NCI-H1105 (cell line): Measurements from ENCODE around the gene ANGPTL2.
"Not testable (repeated sequence)": the region's sequence is repeated elsewhere in the genome, so short reads cannot be mapped to it uniquely, and the experiment has no call there.

Source experiments
- DNase-seq: peaks from one replicate; lab custom pipeline; 2025; lab: John Stamatoyannopoulos, UW

ANGPTL2 gene, protein sequence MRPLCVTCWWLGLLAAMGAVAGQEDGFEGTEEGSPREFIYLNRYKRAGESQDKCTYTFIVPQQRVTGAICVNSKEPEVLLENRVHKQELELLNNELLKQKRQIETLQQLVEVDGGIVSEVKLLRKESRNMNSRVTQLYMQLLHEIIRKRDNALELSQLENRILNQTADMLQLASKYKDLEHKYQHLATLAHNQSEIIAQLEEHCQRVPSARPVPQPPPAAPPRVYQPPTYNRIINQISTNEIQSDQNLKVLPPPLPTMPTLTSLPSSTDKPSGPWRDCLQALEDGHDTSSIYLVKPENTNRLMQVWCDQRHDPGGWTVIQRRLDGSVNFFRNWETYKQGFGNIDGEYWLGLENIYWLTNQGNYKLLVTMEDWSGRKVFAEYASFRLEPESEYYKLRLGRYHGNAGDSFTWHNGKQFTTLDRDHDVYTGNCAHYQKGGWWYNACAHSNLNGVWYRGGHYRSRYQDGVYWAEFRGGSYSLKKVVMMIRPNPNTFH

DNA sequence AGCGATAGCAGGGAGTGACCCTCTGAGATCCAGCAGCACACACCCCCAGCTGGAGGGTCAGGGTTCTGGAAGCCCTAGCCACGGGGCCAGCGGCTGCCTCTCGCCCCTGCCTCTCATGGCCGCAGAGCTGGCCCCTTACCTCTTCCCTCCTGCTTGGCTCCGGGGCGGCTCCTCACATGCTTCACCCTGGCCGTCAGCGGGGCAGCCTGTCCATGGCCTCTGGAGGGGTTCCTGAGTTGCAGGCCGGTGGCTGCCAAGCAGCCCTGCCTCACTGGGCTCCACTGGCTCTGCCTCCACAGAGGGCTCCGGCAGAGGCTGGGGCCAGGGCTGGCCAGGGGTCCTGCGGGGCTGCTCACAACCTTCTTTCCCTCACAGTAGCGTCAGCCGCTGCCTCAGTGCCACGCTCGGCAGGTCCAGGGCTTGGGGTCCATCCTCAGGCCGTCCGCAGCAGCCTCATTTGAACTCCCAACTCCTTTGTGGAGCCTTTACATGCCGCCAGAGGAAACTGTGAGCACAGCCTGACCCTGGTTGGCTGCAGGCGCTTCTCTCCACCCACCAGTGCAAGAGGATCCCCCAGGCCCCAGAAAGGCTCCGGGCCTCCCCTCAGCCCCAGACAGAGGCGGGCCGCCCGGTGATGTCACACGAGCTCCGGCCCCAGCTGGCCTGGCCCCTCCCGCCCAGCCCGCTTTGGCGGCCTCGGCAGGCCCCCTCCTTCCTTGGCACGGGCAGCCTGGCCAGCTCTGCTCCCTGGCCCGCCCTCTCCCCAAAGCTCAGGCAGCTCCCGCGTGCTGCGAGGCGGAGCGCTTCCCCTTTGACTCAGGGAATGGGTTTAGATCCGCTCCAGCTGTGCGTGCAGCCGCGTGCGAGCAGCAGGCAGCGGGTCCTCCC lies at the start of gene ANGPTL2:
TSS of gene ANGPTL2 (minus strand) at position 460 of the 888 bp plus-strand sequence. CDS start 13,904 bp downstream, outside the sequence.
- DNase-seq: peak; percentile 66

DNA sequence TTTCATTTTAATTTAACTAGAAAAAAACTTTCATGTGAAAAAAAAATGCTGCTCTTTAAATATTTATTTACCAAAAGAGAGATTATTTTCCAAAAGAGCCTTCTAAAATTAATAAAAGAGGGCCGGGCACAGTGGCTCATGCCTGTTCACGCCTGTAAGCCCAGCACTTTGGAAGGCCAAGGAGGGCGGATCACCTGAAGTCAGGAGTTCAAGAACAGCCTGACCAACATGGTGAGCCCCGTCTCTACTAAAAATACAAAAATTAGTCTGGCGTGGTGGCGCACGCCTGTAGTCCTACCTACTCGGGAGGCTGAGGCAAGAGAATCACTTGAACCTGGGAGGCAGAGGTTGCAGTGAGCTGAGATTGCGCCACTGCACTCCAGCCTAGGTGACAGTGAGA lies 48.9 kb upstream of the ANGPTL2 start:
- not testable (repeated sequence) for DNase-seq

DNA sequence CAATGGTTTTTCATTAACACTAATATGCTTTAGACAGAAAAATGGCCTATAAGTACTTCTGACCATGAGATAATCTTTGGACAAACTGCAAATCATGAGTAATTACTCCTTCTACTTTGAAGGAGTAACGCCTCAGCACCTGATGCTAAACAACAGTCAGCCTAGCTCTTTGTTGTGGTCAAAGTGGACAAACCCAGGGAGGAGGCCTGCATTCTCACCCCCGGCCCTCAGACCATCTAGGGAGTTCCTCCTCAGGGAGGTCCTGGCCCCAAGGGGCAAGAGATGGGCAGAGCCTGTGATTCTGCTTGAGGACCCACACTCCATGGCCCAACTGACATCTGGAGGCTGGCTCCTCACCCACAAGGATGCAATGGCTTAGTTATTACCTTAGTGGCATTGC lies 48.2 kb upstream of the ANGPTL2 start:
- DNase-seq: no peak

DNA sequence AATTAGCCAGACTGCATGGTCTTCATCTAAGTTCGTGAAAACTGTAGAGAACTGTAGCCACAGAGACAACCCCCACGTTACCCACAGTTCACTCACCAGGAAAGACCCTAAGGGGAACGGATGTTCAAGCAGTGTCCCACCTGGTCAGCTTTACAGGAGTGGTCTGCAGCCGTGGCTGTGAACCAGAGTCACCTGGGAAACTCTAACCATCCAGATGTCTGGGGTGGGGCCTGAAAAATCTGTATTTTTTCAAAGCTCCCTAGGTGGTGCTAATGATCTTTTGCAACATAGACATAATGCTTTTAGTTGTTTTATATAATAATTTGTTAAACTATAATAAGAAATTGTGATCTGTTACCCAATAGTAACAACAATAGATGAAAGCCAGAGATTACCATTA lies 47.7 kb upstream of the ANGPTL2 start:
- DNase-seq: no peak

DNA sequence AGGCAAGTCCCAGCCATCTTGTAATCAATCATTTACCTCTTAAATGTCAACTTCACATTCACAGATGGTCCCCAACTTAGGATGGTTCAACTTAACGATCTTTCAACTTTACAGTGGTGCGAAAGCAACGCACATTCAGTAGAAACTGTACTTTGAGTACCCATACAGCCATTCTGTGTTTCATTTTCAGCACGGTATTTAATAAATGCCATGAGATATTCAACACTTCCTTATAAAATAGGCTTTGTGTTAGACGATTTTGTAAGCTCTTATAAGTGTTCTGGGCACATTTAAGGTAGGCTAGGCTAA lies 47.1 kb upstream of the ANGPTL2 start:
- DNase-seq: no peak

DNA sequence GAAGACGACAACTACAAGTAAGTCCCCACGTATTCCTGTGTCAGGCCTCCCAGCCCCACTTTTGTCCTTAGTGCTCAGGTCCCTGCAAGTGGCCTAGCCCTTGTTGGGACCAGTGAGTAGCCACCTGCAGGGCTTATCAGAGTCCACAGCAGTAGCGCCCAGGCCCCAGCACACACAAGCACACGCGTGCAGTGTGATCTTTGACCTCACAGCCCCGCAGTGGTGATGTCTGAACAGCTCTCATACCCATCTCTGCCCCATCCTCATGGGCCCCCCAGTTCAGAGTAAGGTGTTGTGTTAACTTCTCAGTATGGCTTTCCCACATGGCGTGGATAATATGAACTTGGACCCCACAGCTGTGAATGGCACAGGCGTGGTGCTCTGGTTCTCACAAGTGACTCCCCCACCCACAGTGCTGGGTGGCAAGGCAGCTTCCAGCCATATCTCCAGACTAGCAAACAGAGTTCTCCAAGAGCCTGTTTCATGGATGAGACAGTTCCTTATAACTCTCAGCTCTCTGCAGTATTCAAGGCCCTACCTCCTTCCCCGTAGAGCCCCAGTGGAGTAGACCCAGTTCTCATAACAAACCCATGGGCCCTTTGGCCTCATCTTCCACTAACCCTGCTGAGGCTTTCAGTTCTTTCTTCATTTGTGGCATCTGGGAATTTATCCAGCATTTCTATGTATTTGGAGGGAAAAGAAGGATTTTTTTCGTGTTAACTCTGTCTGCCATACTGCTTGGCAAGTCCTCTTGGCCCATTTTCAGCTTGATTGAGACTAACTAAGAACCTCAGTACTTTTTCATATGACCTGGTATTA lies 46.5 kb upstream of the ANGPTL2 start:
- DNase-seq: no peak

DNA sequence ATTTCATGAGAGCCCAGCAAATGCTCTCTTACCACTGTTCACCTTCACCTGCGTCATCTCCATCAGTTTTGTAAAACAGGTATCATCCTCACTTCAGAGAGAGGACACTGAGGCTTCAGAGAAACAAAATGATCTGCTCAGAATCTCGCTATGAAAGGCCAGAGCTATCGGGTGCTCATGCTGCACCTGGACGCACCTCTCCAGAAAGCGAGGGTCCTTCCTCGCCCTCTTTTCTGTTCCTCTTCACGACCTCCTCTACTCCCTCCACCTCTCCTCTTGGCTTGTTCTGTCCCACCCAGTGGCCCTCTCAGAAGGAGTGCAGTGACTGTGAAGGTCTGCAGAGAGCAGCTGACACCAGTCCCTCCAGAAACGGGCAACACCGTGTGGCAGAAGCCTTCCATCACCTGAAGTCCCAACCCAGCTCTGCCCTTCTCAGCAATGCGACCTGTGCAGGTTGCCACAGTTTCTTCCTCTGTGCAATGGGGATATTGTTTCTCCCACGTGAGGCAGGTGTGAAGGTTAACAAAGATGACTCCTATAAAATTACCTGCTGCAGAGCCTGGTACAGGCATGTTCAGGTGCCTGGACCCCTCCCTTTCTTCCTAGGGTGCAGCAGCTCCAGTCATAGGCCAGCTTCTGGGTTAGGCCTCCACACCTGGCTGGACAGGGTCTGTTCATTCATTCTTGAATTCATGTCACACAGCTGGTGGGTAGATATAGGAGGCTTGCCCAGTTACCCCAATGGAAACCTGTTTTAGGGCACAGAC lies 45.3 kb upstream of the ANGPTL2 start:
- DNase-seq: no peak

DNA sequence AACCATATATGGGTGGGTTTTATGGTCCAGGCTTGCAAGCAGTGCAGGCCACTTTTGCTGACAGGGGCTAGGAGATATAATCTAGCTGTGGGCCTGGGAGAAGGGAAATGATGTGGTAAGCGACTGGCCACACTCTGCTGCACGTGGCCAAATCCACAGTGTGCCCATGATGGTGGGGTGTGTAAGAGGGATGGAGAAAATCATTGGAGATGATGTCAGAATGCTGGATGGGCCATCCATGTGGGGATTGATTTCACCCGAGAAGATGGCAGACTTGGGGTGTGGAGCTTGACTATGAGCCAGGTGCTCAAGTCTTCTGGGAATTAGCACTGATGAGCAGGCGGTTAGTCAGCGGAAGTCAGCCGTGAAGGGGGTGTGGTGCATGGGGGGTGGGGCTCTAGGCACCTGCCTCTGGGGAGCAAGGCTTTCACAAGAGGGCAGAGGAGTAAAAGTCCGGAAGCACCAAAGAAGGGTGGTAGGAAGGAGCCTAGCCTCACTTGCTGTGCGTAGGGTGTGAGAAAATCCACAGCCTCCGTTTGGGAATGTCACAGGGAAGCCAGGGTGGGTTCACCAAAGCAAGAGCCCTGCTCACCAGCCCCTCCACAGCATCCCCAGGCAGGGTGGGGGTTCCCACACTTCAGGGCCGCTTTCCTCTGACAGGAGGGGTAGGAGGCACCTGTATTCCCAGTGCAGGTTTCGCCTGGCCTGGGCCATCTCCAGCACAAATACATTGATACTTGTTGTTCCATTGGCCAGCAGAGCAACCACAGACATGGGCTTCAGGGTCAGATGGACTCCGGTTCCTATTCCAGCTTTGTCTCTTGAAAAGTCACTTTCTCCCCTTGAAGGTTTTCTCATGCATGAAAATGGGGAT lies 44.5 kb upstream of the ANGPTL2 start:
- DNase-seq: no peak

DNA sequence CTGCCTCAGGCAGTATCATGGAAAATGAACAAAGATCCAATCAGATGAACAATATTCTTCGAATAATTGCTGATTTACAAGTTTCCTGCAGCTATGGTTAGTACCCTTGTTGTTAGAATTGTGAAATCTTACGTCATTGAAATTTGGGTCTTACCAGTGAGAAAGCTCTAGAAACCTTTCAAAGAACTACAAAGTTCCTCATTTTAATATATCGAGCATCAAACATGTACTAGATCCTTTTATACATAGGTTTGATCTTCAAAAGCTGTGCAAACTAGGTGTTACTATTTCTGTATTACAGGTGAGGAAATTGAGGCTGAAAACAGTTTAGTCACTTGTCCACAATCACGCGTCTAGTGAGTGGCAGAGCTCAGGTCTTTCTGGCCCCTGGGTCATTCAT lies 43.7 kb upstream of the ANGPTL2 start:
- no peak for DNase-seq

DNA sequence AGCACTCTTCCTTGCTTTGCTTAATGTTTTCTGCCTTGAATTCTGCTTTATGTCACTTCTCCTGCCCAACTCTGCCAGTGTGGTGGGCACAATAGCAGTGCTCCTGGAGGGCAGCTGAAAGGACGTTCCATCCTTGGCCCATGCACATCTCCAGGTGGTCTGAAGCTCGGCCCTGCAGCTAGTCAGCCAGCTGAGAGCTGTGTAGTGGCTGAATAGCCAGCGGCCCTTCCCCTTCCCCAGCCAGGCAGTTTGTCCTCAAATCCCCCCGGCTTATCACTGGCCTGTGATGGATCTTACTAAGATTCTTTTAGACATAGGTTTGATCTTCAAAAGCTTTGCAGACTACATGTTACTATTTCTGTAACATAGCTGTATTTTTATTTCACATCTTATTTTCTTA lies 42.7 kb upstream of the ANGPTL2 start:
- DNase-seq: no peak

DNA sequence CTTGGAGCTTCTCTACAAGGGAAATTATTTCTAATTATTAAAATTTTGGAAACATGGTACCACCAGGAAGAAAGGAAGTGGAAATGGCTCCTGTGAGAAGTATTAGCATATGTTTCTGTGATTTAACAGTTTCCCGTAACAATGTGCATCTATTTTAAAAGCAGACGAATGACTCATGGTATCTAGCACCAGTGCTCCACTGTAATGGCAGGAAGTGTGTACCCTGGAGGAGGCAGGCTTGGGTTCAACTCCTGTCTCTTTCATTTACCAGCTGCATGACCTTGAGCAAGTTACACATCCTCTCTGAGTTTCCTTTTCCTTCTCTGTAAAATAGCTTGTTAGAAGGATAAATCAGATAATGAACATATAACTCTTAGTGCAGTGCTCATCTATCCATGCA lies 41.0 kb upstream of the ANGPTL2 start:
- no peak for DNase-seq

DNA sequence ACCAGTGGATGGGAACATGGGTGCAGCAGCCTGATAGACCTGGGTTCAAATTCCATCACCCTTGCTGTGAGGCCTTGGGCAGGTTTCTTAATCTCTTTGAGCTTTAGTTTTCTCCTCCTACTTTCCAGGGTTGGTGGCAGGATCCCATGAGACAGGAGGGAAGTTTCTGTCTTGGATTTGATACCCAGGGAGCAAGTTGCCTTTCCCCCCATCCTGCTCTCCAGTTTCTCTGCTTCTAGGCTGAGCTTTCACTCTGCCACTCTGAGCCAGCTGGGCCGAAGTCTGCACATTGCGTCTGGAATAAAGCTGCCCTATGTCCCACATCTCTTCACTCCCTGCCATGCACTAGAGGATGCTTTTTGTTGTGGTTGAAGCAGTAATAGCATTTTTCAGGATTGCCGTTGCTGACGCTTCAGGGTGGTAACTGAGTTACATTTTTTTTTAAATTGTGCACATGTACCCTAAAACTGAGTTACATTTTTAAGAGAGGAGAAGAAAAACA lies 40.5 kb upstream of the ANGPTL2 start:
- no peak for DNase-seq

DNA sequence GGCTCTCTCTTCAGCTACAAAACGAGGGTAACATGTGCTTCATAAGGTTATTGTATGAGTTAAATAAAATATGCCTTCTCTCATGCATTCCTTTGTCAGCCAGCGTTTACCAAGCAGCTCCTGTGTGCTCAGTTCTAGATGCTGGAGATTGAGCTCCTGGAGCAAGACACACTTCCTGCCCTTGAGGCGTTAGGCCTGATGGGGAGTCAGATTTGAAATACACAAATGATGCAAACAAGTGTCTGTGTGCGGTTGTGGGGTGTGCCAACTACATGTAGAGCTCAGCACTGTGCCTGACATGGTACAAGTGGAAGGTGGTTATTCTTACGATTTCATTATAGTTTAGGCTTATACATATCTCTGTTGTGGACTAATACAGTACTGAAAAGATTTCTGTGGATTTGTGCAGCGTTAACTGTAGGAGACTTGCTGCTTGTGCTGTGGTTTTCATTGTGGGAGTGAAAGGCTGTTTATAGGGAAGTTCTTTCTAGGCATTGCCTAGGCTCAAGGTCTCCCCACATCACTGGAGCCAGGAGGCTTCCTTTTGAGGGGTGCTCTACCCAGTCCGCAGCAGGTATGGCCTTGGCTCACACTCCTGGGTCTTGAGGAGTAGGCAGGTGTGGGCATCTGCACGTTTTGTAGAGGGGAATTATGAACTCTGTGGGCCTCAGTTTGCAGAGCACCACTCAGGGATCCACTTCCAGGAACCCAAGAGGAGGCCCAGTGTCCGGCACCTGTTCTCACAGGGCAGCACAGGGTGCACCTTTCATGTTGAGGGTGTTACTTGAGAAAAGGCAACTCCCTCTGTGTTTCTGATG lies 39.8 kb upstream of the ANGPTL2 start:
- no peak for DNase-seq

DNA sequence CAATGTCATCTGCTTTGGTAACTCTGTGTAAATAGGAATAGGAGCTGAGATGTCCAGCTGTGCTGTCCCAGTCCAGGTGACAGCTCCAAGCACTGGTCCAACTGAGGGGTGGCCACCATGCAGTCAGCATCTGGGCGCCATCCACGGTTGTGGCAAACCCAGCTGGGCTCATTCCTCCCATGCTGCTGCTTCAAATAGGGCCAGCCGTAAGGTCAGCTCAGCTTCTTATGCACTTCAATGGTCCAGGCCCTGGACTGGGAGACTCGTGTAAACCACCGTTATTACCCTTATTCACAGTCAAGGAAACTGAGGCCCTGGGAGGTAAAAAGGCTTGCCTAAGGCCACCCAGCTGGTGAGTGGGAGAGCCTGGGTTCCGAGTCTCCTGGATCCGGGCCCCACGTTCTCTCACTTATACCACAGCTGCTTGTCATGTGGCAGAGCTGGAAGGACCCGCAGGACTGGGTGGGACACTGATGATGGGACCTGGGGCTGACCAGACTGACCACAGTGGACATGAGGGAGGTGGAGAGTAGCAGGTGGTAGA lies 38.7 kb upstream of the ANGPTL2 start:
- no peak for DNase-seq

DNA sequence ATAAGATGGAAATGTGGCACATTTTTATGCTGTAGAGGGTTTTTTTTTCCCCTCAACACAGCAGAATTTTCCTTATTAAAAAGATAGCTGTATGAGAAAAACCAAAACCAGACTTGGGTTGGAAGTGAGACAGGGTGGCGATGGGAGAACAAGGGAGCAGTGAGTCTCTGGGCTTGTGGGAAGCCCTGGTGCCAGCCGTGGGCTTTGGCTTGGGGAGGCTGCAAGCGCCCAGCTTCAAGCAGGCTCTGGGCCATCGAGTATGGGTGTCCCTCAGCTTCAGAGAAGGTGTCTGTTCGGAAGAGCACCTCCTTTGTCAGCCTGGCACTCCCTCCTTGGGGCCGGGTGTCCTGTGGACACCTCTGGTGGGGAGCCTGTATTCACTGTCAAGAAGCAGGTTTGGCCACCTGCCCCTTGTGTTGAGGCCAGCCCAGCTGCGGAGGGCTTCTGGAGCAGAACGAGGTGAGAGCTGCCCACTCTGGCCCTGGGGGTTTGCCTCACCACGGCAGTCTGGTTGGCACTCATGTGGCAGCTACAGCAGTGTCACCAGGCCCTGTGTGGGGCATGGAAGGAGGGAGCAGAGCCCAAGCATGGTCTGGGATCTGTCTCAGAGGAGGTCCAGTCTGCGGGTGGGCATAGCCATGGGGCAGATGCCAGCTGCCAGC lies 37.6 kb upstream of the ANGPTL2 start:
- no peak for DNase-seq

DNA sequence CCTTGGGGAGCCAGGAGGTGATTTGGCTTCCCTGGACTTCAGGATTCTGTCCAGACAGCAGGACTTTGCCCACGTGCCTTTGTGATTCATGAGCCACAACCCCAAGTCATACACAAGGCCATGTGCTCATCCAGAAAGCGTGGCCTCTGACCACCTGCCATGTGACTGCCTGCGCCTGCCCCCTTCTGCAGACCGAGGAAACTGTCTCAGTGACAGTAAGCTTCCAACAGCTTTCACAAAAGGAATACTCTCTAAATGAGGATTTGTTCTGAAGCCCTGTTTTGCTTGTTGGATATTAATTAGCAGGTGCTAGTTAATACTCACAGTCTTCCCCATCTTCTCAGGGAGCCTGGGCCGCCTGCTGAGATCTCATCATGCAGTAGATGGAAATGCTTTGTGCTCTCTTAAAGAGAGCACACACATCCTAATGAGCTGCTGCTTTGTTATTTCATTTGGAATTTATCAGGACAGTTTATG lies 36.9 kb upstream of the ANGPTL2 start:
- no peak for DNase-seq

DNA sequence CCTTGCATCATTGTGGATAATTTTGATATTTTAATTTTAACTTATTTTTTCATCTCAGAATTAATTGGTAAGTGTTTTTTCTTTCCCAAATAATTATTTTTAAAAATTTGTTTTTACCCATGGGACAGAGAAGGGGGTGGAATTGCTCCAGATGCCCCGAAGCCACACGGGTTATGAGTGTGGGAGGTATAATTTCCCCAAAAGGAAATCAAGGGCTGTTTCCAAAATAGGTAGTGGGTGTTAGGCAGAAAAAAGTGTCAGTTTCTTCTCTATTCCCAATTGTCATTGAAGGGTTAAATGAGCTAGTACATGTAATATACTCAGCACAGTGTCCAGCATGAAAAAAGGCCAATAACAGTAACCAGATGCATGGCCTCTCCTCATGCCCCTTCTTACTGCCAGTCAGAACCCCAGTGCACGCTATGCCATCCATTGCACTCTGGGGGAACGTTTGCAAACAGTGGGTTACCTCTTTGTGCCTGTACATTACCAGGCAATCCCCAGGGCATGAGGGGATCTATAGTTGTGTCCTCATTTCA lies 36.4 kb upstream of the ANGPTL2 start:
- no peak for DNase-seq

DNA sequence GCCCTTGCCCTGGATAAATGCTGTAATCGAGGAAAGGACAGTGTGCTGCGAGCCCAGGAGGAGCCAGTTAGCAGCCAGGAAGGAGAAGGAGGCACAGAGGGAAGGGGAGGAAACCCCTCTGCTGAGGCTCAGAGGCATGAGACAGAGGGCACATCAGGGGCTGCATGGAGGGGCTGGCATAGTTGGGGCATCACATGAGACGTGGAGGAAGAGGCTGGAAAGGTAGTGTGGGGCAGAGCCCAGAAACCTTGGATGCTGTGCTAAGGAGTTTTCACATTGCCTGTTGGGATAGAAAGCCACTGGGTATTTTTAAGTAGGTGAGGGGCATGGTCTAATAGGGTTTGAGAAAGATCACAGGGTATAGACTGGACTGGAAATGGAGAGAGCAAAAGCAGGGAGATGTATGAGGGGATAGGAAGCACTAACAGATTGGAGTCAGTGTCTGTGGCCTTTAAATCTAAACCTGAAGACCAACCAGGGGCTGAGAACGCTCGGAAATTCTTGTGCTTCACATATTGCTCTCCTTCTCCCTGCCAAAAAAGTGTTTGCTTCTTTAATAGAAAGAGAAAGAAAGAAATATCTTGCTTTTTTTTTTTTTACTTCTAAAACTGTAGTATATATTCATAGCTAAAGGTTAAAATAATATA lies 33.0 kb upstream of the ANGPTL2 start:
- no peak for DNase-seq
